Stimulated activated CD8-positive, alpha-beta memory T cell treated with anti-CD3 and anti-CD28 coated beads, Interleukin-7, amount 100 ng/mL, for 4 hours (primary cell): Measurements from ENCODE around the gene MASP1.

Experiments
- DNase-seq, 2 donors: peaks; one replicate each; pipeline ENCODE4 v3.0.0-alpha.2; 2020; ENCODE audit warnings: low read depth in 2 of 2

The MASP1 gene

GRCh38 chr3:187186801-187187421 is 104.6 kb downstream of the MASP1 start:
- DNase-seq: no peak

- DNase-seq: no peak
These were observed 105.2 kb downstream of the MASP1 start for GRCh38 chr3:187186375-187186774.

GRCh38 chr3:187185759-187186158 is 105.8 kb downstream of the MASP1 start:
- no peak for DNase-seq
